Left ventricle myocardium inferior (tissue), 1 donor: ENCODE measurements around the gene RNF212. TPM values are rescaled to one million over a fixed set of nuclear protein-coding genes. Genes with fewer than 3 reads are reported as not detected.

Experiments used
- DNase-seq: peaks from one replicate; pipeline ENCODE4 v3.0.0-alpha.2; 2020
- H3K27ac ChIP-seq: fragments of 200-600 bp; replicated peaks from 2 replicates; pipeline ENCODE4 v1.8.0; 2021
- H3K27me3 ChIP-seq: fragments of 200-600 bp; 2 replicates; pipeline ENCODE4 v1.8.0; 2021; ENCODE audit warnings: low read depth
- H3K36me3 ChIP-seq: fragments of 200-600 bp; 2 replicates; pipeline ENCODE4 v1.8.0; 2021
- H3K4me1 ChIP-seq: fragments of 200-600 bp; 2 replicates; pipeline ENCODE4 v1.8.0; 2021
- H3K4me3 ChIP-seq: fragments of 200-600 bp; 2 replicates; pipeline ENCODE4 v1.8.0; 2021; ENCODE audit warnings: mild to moderate bottlenecking, moderate library complexity
- H3K9me3 ChIP-seq: fragments of 200-600 bp; replicated peaks from 2 replicates; pipeline ENCODE4 v1.8.0; 2021
- CTCF ChIP-seq: fragments of 200-600 bp; IDR thresholded peaks from 2 replicates; pipeline ENCODE4 v1.8.0; 2021; ENCODE audit warnings: antibody characterized with exemption, mild to moderate bottlenecking, borderline replicate concordance
- intact Hi-C: fragments of 100-400 bp; cut with micrococcal nuclease; formaldehyde crosslinking; loops from one replicate; pipeline ENCODE4 v1.11.0; 2022
- total RNA-seq: library from RNA; stranded (reverse); fragmentation: NEBNext Ultra II Directional; extraction: Animal tissue kit (Norgen Biotek cat#: 25700); gene quantifications from one replicate; pipeline ENCODE4 v1.2.1, GENCODE V29; 2021
- donor health status: DM: no; HTN: yes; CAD: no; lungs with severe emphysema.

RNF212 gene
- total RNA-seq, 1 donor from 2014 or later: not detected

- no peak for DNase-seq
- intact Hi-C loops: no loop called here
- peaks cover 11% of the 10 kb centered on the region for H3K4me1 ChIP-seq
- no peak overlapping the region for H3K4me3 ChIP-seq
- no peak for TF ChIP-seq CTCF
- H3K27ac ChIP-seq: no peak overlapping the region
- peaks cover 18% of the 10 kb centered on the region for H3K9me3 ChIP-seq
- H3K36me3 ChIP-seq: no peaks in the 10 kb centered on the region
- peaks cover 60% of the 10 kb centered on the region for H3K27me3 ChIP-seq
Observed at GRCh38 chr4:1154126-1154522, 40.8 kb upstream of the RNF212 start.

- Histone ChIP-seq H3K27ac (no peak overlapping the region), H3K9me3 (peaks cover 16% of the 10 kb centered on the region), H3K4me3 (no peak overlapping the region), H3K27me3 (peaks cover 59% of the 10 kb centered on the region), H3K36me3 (no peaks in the 10 kb centered on the region), H3K4me1 (peaks cover 11% of the 10 kb centered on the region)
- intact Hi-C loops: no loop called here
- TF ChIP-seq CTCF: no peak
- no peak for DNase-seq
Observed at GRCh38 chr4:1153567-1154090, 40.3 kb upstream of the RNF212 start.

- H3K27me3 ChIP-seq: peaks cover 59% of the 10 kb centered on the region
- no peak overlapping the region for H3K4me3 ChIP-seq
- no peaks in the 10 kb centered on the region for H3K36me3 ChIP-seq
- no peak for DNase-seq
- H3K27ac ChIP-seq: no peak overlapping the region
- peaks cover 2% of the 10 kb centered on the region for H3K9me3 ChIP-seq
- no peak for TF ChIP-seq CTCF
- peaks cover 11% of the 10 kb centered on the region for H3K4me1 ChIP-seq
- intact Hi-C loops: no loop called here
Observed at GRCh38 chr4:1152290-1152689, 38.9 kb upstream of the RNF212 start.

- H3K27ac ChIP-seq: no peak overlapping the region
- no peaks in the 10 kb centered on the region for H3K9me3 ChIP-seq
- peaks cover 58% of the 10 kb centered on the region for H3K27me3 ChIP-seq
- no peak overlapping the region for H3K4me3 ChIP-seq
- intact Hi-C loops: no loop called here
- TF ChIP-seq CTCF: no peak
- no peaks in the 10 kb centered on the region for H3K36me3 ChIP-seq
- DNase-seq: no peak
- H3K4me1 ChIP-seq: peaks cover 11% of the 10 kb centered on the region
Observed at GRCh38 chr4:1151541-1151940, 38.2 kb upstream of the RNF212 start.

GRCh38 chr4:1150875-1151274, 37.5 kb upstream of the RNF212 start:
- H3K4me3 ChIP-seq: no peak overlapping the region
- H3K36me3 ChIP-seq: no peaks in the 10 kb centered on the region
- no peak overlapping the region for H3K27ac ChIP-seq
- H3K27me3 ChIP-seq: peaks cover 51% of the 10 kb centered on the region
- TF ChIP-seq CTCF: no peak
- peaks cover 11% of the 10 kb centered on the region for H3K4me1 ChIP-seq
- DNase-seq: no peak
- intact Hi-C loops: no loop called here
- H3K9me3 ChIP-seq: no peaks in the 10 kb centered on the region
